DND-41 (cell line): Measurements from ENCODE around the gene C16orf95.

ENCODE experiments used
- EZH2 ChIP-seq: IDR thresholded peaks from 3 replicates; pipeline ENCODE4 v1.6.1; 2012; ENCODE audit warnings: borderline replicate concordance, low read depth, mild to moderate bottlenecking, moderate library complexity, low read length, inconsistent platforms; ENCODE audit not compliant: severe bottlenecking
- TF ChIP-seq, protein P1 (sequence below): IDR thresholded peaks from 2 replicates; pipeline ENCODE4 v1.5.1; 2012; ENCODE audit warnings: borderline replicate concordance, low read length, moderate library complexity, mild to moderate bottlenecking; ENCODE audit not compliant: poor library complexity, severe bottlenecking; ENCODE audit errors: extremely low read depth

DNA sequence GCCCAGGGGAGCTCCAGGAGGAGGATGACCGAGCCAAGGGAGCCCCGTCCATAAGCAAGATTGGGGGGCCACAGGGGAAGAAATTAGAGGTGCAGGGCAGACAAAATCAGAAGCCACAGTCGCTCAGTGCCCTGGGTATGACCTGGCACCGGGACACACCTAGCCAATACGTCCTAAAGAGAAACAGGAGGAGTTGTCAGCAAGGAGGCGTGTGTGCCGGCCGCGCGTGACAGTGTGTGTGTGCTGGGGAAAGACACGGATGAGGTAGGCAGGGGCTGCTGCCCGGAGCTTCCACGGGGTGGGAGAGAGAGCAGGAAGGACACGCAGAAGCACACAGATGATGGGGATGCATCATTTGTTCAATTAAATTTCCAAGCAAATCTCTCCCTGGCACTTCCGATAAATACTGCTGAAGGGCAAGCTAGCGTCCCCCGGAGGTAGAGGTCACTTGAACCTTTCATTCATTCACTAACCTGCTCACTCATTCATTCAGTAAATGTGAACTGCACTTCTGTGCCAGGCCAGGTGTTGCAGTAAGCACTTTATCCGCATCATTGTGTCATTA, 38.0 kb downstream of the C16orf95 start:
- TF ChIP-seq, protein P1, sequence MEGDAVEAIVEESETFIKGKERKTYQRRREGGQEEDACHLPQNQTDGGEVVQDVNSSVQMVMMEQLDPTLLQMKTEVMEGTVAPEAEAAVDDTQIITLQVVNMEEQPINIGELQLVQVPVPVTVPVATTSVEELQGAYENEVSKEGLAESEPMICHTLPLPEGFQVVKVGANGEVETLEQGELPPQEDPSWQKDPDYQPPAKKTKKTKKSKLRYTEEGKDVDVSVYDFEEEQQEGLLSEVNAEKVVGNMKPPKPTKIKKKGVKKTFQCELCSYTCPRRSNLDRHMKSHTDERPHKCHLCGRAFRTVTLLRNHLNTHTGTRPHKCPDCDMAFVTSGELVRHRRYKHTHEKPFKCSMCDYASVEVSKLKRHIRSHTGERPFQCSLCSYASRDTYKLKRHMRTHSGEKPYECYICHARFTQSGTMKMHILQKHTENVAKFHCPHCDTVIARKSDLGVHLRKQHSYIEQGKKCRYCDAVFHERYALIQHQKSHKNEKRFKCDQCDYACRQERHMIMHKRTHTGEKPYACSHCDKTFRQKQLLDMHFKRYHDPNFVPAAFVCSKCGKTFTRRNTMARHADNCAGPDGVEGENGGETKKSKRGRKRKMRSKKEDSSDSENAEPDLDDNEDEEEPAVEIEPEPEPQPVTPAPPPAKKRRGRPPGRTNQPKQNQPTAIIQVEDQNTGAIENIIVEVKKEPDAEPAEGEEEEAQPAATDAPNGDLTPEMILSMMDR, result no peak
- no peak for TF ChIP-seq EZH2
